ENCODE data around the gene DSG3. TPM values are rescaled to one million over a fixed set of nuclear protein-coding genes. Genes with fewer than 3 reads are reported as not detected.
"Not testable (repeated sequence)": the region's sequence is repeated elsewhere in the genome, so short reads cannot be mapped to it uniquely, and the experiment has no call there.

The DSG3 gene
- total and polyA plus RNA-seq, 4 donors = 0.03 to 0.09 TPM; not detected in 2

- TF ChIP-seq, protein P1, sequence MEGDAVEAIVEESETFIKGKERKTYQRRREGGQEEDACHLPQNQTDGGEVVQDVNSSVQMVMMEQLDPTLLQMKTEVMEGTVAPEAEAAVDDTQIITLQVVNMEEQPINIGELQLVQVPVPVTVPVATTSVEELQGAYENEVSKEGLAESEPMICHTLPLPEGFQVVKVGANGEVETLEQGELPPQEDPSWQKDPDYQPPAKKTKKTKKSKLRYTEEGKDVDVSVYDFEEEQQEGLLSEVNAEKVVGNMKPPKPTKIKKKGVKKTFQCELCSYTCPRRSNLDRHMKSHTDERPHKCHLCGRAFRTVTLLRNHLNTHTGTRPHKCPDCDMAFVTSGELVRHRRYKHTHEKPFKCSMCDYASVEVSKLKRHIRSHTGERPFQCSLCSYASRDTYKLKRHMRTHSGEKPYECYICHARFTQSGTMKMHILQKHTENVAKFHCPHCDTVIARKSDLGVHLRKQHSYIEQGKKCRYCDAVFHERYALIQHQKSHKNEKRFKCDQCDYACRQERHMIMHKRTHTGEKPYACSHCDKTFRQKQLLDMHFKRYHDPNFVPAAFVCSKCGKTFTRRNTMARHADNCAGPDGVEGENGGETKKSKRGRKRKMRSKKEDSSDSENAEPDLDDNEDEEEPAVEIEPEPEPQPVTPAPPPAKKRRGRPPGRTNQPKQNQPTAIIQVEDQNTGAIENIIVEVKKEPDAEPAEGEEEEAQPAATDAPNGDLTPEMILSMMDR (IDR thresholded peaks at IDR 0.05; ENCODE audit: control extremely low read depth, extremely low read depth) = no peak
- H3K36me3 ChIP-seq (ENCODE audit: control insufficient read depth in 4 of 4, insufficient read depth in 4 of 4, low read length in 4 of 4) = no peaks in the 10 kb centered on the region
- H3K27me3 ChIP-seq (ENCODE audit: control insufficient read depth in 3 of 3, insufficient read depth in 3 of 3, low read length in 2 of 3) = no peaks in the 10 kb centered on the region
- H3K9me3 ChIP-seq (ENCODE audit: control insufficient read depth in 4 of 4, insufficient read depth in 3 of 4, low read length in 3 of 4) = no peaks in the 10 kb centered on the region
- DNase-seq = no peak
- H3K4me3 ChIP-seq = no peak overlapping the region
- WGBS, 2 donors = 92 to 95% methylated on average over 9 of the region's 9 CpGs
- no peak overlapping the region for H3K9ac ChIP-seq (ENCODE audit: insufficient read depth in 1 of 2, low read length in 2 of 2)
- H3K27ac ChIP-seq (ENCODE audit: low read depth in 1 of 2, low read length in 1 of 2) = no peak overlapping the region
- ATAC-seq (ENCODE audit: insufficient read depth, low FRiP score) = no peak
- H3K4me1 ChIP-seq (ENCODE audit: control insufficient read depth in 5 of 5, insufficient read depth in 5 of 5, low read length in 5 of 5) = no peaks in the 10 kb centered on the region
These were observed 45.1 kb downstream of the DSG3 start for GRCh38 chr18:31492671-31493070.

DNA sequence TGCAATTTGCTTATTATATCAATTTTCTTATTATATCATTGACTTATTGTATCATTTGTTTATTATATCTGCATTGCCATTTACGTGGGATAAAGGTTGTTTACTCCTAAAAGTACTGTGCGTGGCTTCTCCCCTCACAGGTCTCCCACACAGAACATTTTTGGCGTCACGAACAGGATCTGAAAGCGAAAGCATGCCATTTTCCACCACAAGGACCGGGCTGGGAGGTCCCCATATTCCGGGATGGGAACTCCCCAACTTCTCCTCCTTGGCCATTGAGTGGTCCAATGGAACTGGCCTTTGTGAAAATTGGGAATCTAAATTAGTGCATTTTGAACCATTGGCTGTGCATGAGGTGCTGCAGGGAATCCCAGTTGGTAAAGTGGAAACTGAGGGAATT, 45.6 kb downstream of the DSG3 start:
- Histone ChIP-seq H3K4me3 (no peak overlapping the region), H3K4me1 (ENCODE audit: control insufficient read depth in 5 of 5, insufficient read depth in 5 of 5, low read length in 5 of 5) (peaks cover 0 to 2% (median 0%) of the 10 kb centered on the region in 5 donors), H3K36me3 (ENCODE audit: control insufficient read depth in 4 of 4, insufficient read depth in 4 of 4, low read length in 4 of 4) (no peaks in the 10 kb centered on the region), H3K9ac (ENCODE audit: insufficient read depth in 1 of 2, low read length in 2 of 2) (no peak overlapping the region), H3K27me3 (ENCODE audit: control insufficient read depth in 3 of 3, insufficient read depth in 3 of 3, low read length in 2 of 3) (no peaks in the 10 kb centered on the region), H3K9me3 (ENCODE audit: control insufficient read depth in 4 of 4, insufficient read depth in 3 of 4, low read length in 3 of 4) (no peaks in the 10 kb centered on the region), H3K27ac (ENCODE audit: low read depth in 1 of 2, low read length in 1 of 2) (no peak overlapping the region)
- TF ChIP-seq, protein P1 (IDR thresholded peaks at IDR 0.05; ENCODE audit: control extremely low read depth, extremely low read depth) = no peak
- ATAC-seq (ENCODE audit: insufficient read depth, low FRiP score) (no peak), DNase-seq (no peak)
- 85% methylated on average over 7 of the region's 7 CpGs for WGBS, 2 donors

DNA sequence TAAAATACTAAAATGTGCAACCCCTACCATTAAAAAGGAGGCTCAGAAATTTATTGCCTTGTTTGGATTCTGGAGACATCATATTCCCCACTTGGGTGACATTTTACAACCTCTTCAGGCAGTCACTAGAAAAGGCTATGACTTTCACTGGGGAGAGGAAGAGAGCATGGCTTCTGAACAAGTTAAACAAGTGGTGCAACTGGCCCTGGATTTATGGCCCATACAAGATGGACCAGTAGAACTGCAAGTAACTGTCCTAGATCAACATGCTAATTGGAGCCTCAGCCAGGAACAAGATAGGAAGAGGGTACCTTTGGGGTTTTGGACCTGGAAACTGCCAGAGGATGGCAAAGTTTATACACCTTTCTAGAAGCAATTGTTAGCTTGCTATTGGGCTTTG, 46.4 kb downstream of the DSG3 start:
- peaks cover 0 to 4% (median 0%) of the 10 kb centered on the region in 5 donors for H3K4me1 ChIP-seq (ENCODE audit: control insufficient read depth in 5 of 5, insufficient read depth in 5 of 5, low read length in 5 of 5)
- no peak overlapping the region for H3K27ac ChIP-seq (ENCODE audit: low read depth in 1 of 2, low read length in 1 of 2)
- TF ChIP-seq, protein P1 (IDR thresholded peaks at IDR 0.05; ENCODE audit: control extremely low read depth, extremely low read depth) = no peak
- H3K9ac ChIP-seq (ENCODE audit: insufficient read depth in 1 of 2, low read length in 2 of 2) = no peak overlapping the region
- H3K9me3 ChIP-seq (ENCODE audit: control insufficient read depth in 4 of 4, insufficient read depth in 3 of 4, low read length in 3 of 4) = no peaks in the 10 kb centered on the region
- no peaks in the 10 kb centered on the region for H3K27me3 ChIP-seq (ENCODE audit: control insufficient read depth in 3 of 3, insufficient read depth in 3 of 3, low read length in 2 of 3)
- no peak overlapping the region for H3K4me3 ChIP-seq
- ATAC-seq (ENCODE audit: insufficient read depth, low FRiP score) (no peak), DNase-seq (no peak)
- no peaks in the 10 kb centered on the region for H3K36me3 ChIP-seq (ENCODE audit: control insufficient read depth in 4 of 4, insufficient read depth in 4 of 4, low read length in 4 of 4)

GRCh38 chr18:31494705-31495244, 47.2 kb downstream of the DSG3 start:
- H3K36me3 ChIP-seq (ENCODE audit: control insufficient read depth in 4 of 4, insufficient read depth in 4 of 4, low read length in 4 of 4); H3K4me3 ChIP-seq; H3K27me3 ChIP-seq (ENCODE audit: control insufficient read depth in 3 of 3, insufficient read depth in 3 of 3, low read length in 2 of 3); ATAC-seq (ENCODE audit: insufficient read depth, low FRiP score); H3K4me1 ChIP-seq (ENCODE audit: control insufficient read depth in 5 of 5, insufficient read depth in 5 of 5, low read length in 5 of 5); H3K27ac ChIP-seq (ENCODE audit: low read depth in 1 of 2, low read length in 1 of 2); H3K9me3 ChIP-seq (ENCODE audit: control insufficient read depth in 4 of 4, insufficient read depth in 3 of 4, low read length in 3 of 4); DNase-seq; H3K9ac ChIP-seq (ENCODE audit: insufficient read depth in 1 of 2, low read length in 2 of 2): not testable (repeated sequence)
- 84 to 88% methylated on average over 2 of the region's 2 CpGs for WGBS, 2 donors
